ENCODE measurements around the gene SKIL. TPM values are rescaled to one million over a fixed set of nuclear protein-coding genes. Genes with fewer than 3 reads are reported as not detected.

The SKIL gene
- total RNA-seq, 1 donor from 2014 or later, result 86.7 TPM

- Histone ChIP-seq H3K27me3 (ENCODE audit: low read depth) (peaks cover 10% of the 10 kb centered on the region), H3K27ac (no peak overlapping the region), H3K4me3 (no peak overlapping the region), H3K4me1 (peaks cover 5% of the 10 kb centered on the region), H3K9me3 (no peaks in the 10 kb centered on the region), H3K36me3 (no peaks in the 10 kb centered on the region)
- no peak for TF ChIP-seq CTCF (IDR thresholded peaks at IDR 0.05)
- no peak for ATAC-seq
- intact Hi-C loops (cut with DNase I), result no loop called here
- no peak for DNase-seq
These were observed 55.8 kb downstream of the SKIL start for GRCh38 chr3:170413291-170413690.

DNA sequence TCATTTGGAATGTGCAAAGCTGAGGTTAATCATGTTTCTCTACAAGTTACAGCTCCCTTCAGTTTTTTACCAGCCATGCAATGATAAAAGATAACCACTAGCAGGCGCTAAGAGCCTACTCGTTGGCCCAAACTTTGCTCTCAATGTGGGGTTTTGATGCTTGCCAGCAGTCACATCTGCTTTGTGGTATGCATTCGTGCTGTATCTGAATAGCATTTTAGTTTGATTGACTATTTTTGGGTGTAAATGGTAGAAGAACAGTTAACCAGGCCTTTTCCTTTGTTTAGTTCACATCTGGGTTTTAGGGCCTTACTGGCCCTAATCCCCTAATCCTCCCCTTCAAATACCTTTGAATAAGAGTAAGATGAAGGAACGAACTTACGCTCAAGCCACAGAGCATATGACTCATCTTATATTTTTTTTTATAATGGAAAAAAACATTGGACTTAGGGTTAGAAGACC lies 56.7 kb downstream of the SKIL start:
- TF ChIP-seq CTCF (IDR thresholded peaks at IDR 0.05), result peak; percentile 94
- no peak for DNase-seq

GRCh38 chr3:170417090-170417489 lies 59.6 kb downstream of the SKIL start:
- no peak overlapping the region for H3K27ac ChIP-seq
- ATAC-seq (no peak), DNase-seq (no peak)
- H3K9me3 ChIP-seq, result no peaks in the 10 kb centered on the region
- peaks cover 33% of the 10 kb centered on the region for H3K27me3 ChIP-seq (ENCODE audit: low read depth)
- no peak overlapping the region for H3K4me3 ChIP-seq
- no peak for TF ChIP-seq CTCF (IDR thresholded peaks at IDR 0.05)
- intact Hi-C loops (cut with DNase I), result no loop called here
- H3K36me3 ChIP-seq, result no peaks in the 10 kb centered on the region
- H3K4me1 ChIP-seq, result peaks cover 38% of the 10 kb centered on the region

More for the DNA sequence above, 56.7 kb downstream of the SKIL start:
- no peak overlapping the region for H3K4me3 ChIP-seq
- peak; percentile 61 for ATAC-seq
- H3K4me1 ChIP-seq, result peaks cover 14% of the 10 kb centered on the region
- H3K27me3 ChIP-seq (ENCODE audit: low read depth), result peaks cover 19% of the 10 kb centered on the region
- H3K27ac ChIP-seq, result no peak overlapping the region
- intact Hi-C loops (cut with DNase I), result no loop called here
- no peaks in the 10 kb centered on the region for H3K36me3 ChIP-seq
- H3K9me3 ChIP-seq, result no peaks in the 10 kb centered on the region

DNA sequence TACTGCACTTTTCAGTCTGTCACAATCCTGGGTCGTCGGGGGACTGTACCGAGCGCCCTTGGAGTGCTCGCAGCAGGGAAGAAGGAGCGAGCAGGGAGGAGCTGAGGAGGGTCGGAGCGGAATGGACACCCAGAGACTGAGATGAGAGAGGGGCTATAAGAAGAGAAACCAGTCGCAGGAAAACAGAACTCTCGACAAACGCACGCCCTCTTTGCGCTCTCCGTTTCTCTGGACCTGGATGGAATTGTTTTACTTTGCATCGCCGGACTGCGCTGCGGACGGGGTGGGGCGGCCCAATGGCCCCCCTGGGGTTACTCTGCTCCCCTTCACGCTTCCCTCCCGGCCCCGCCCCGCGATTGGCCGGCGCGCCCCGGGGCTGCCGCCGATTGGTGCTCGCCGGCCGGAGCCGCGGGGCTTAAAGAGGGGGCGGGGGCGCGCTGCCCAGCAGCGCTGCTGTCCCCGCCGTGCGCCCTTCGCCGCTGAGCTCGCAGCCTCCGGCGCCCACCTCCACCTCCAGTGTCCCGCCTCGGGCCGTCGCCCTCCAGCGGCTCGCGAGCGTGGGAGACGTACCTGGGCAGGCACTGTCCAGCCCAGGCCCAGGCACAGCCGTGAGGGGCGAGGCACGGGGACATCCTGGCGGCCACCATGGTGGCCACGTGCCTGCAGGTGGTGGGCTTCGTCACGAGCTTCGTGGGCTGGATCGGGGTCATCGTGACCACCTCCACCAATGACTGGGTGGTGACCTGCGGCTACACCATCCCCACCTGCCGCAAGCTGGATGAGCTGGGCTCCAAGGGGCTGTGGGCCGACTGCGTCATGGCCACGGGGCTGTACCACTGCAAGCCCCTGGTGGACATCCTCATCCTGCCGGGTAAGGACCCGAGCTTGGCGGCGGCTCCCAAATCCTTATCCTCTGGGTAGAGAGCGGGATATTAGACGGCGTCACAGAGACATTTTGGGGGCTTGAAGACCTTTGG lies 61.2 kb downstream of the SKIL start, which contains the start of gene CLDN11:
Gene CLDN11 (plus strand): TSS at position 447 of the 977 bp plus-strand sequence. CDS start 199 bp downstream, at position 646.
- DNase-seq, result no peak
- peak; percentile 64 to 72 for ATAC-seq
- Histone ChIP-seq H3K4me1 (peaks cover 39% of the 10 kb centered on the region), H3K27me3 (ENCODE audit: low read depth) (peaks cover 33% of the 10 kb centered on the region), H3K36me3 (no peaks in the 10 kb centered on the region), H3K9me3 (no peaks in the 10 kb centered on the region), H3K4me3 (peak within 1 kb of the TSS; percentile 57), H3K27ac (peak within 1 kb of the TSS; percentile 78)
- intact Hi-C loops (cut with DNase I), result no loop called here
- TF ChIP-seq CTCF (IDR thresholded peaks at IDR 0.05), result no peak

- no peak for DNase-seq
- ATAC-seq, result peak; percentile 54 to 57
- intact Hi-C loops (cut with DNase I), result no loop called here
- peaks cover 33% of the 10 kb centered on the region for H3K27me3 ChIP-seq (ENCODE audit: low read depth)
- H3K4me3 ChIP-seq, result peak overlapping the region; percentile 57
- H3K9me3 ChIP-seq, result no peaks in the 10 kb centered on the region
- no peak for TF ChIP-seq CTCF (IDR thresholded peaks at IDR 0.05)
- peak overlapping the region; percentile 78 for H3K27ac ChIP-seq
- no peaks in the 10 kb centered on the region for H3K36me3 ChIP-seq
- peaks cover 39% of the 10 kb centered on the region for H3K4me1 ChIP-seq
These were observed 62.1 kb downstream of the SKIL start for GRCh38 chr3:170419557-170420087.

Data from lower lobe of right lung (tissue), 2 donors.